Adipose tissue (tissue), 3 donors: ENCODE data around the gene KMT5C. TPM values are rescaled to one million over a fixed set of nuclear protein-coding genes. Genes with fewer than 3 reads are reported as not detected.

ENCODE experiments used
- H3K27ac ChIP-seq: one replicate; pipeline ENCODE4 v1.5.1; 2013; ENCODE audit warnings: low read depth, low read length
- WGBS, 3 donors: extraction: QIAGEN DNeasy Blood & Tissue Kit; methylation state at CpG; one replicate each; pipeline ENCODE4 v1.1.7; 2013; 5-methylcytosine and 5-hydroxymethylcytosine counted together
- polyA plus RNA-seq, 3 donors: library from polyadenylated mRNA; stranded (reverse); fragments of 200-250 nt; gene quantifications; one replicate each; pipeline ENCODE4 v1.2.3, GENCODE V29; 2013
- donor health status: healthy with polysubstance abuse.
- donor health status: Bipolar disorder and iron deficiency.
- donor health status: healthy.

KMT5C gene
- polyA plus RNA-seq, 3 donors: 5.2 to 6.6 (median 6.5) TPM

GRCh38 chr19:55391191-55391670 is 51.6 kb downstream of the KMT5C start:
- no peak overlapping the region for H3K27ac ChIP-seq
- WGBS, 3 donors: 74 to 88% (median 76%) methylated on average over 12 of the region's 12 CpGs

- 81 to 87% (median 84%) methylated on average over 18 of the region's 18 CpGs for WGBS, 3 donors
- H3K27ac ChIP-seq: no peak overlapping the region
Observed at GRCh38 chr19:55391702-55392615, 52.3 kb downstream of the KMT5C start.

- WGBS, 3 donors: 69 to 79% (median 73%) methylated on average over 18 of the region's 18 CpGs
Observed at GRCh38 chr19:55392820-55393761, 53.4 kb downstream of the KMT5C start.

More at GRCh38 chr19:55392820-55393761, 53.4 kb downstream of the KMT5C start:
- no peak overlapping the region for H3K27ac ChIP-seq

Other genes with a start within 250 kb of the KMT5C start
- gene PPP1R12C, start 222.2 kb upstream of the KMT5C start, polyA plus RNA-seq: 100 to 1,000 TPM in 2 of 3 donors, 10 to 100 TPM in 1; 61.3 to 158 (median 123) TPM
- gene TNNT1, start 190.7 kb upstream of the KMT5C start, polyA plus RNA-seq: 10 to 100 TPM in 1 of 3 donors, 1 to 10 TPM in 1, under 1 TPM in 1; 0.90 to 16.5 (median 1.4) TPM
- gene TNNI3, start 182.1 kb upstream of the KMT5C start, polyA plus RNA-seq: 10 to 100 TPM in 1 of 3 donors, 1 to 10 TPM in 1, under 1 TPM in 1; 0.21 to 30.8 (median 1.1) TPM
- 1 to 10 TPM in 1 of 3 donors, under 1 TPM in 1, not detected in 1; 0.10 to 2.5 TPM for gene DNAAF3, start 173.3 kb upstream of the KMT5C start, polyA plus RNA-seq
- 1 to 10 TPM in 1 of 3 donors, under 1 TPM in 2; 0.27 to 1.8 (median 0.90) TPM for gene SYT5, start 159.6 kb upstream of the KMT5C start, polyA plus RNA-seq
- gene PTPRH, start 130.4 kb upstream of the KMT5C start, polyA plus RNA-seq: 1 to 10 TPM; 3.0 to 5.5 (median 3.4) TPM
- 1 to 10 TPM; 2.1 to 4.0 (median 2.3) TPM for gene TMEM86B, start 111.1 kb upstream of the KMT5C start, polyA plus RNA-seq
- 10 to 100 TPM; 12.9 to 31.3 (median 27.6) TPM for gene PPP6R1, start 80.9 kb upstream of the KMT5C start, polyA plus RNA-seq
- gene HSPBP1, start 59.8 kb upstream of the KMT5C start, polyA plus RNA-seq: 10 to 100 TPM; 21.9 to 39.9 (median 35.0) TPM
- gene BRSK1, start 55.9 kb upstream of the KMT5C start, polyA plus RNA-seq: 1 to 10 TPM in 1 of 3 donors, under 1 TPM in 2; 0.36 to 1.0 (median 0.79) TPM
- 1 to 10 TPM in 2 of 3 donors, under 1 TPM in 1; 0.74 to 4.0 (median 2.4) TPM for gene TMEM150B, start 14.5 kb upstream of the KMT5C start, polyA plus RNA-seq
- under 1 TPM in 2 of 3 donors, not detected in 1; 0.03 to 0.06 TPM for gene COX6B2, start 14.8 kb downstream of the KMT5C start, polyA plus RNA-seq
- gene GARIN5B, start 23.4 kb downstream of the KMT5C start, polyA plus RNA-seq: not detected
- 1 to 10 TPM in 1 of 3 donors, under 1 TPM in 1, not detected in 1; 0.28 to 1.7 TPM for gene IL11, start 30.6 kb downstream of the KMT5C start, polyA plus RNA-seq
- gene TMEM190, start 37.0 kb downstream of the KMT5C start, polyA plus RNA-seq: not detected
- gene TMEM238, start 44.4 kb downstream of the KMT5C start, polyA plus RNA-seq: under 1 TPM in 2 of 3 donors, not detected in 1; 0.16 to 0.90 TPM
- gene RPL28, start 46.1 kb downstream of the KMT5C start, polyA plus RNA-seq: 1,000 to 10,000 TPM in 2 of 3 donors, 100 to 1,000 TPM in 1; 888 to 2,238 (median 2,131) TPM
- 1 to 10 TPM; 2.9 to 9.3 (median 7.4) TPM for gene UBE2S, start 67.9 kb downstream of the KMT5C start, polyA plus RNA-seq
- gene SHISA7, start 103.4 kb downstream of the KMT5C start, polyA plus RNA-seq: under 1 TPM in 2 of 3 donors, not detected in 1; 0.07 to 0.11 TPM
- 100 to 1,000 TPM in 1 of 3 donors, 10 to 100 TPM in 2; 57.7 to 135 (median 79.6) TPM for gene ISOC2, start 121.8 kb downstream of the KMT5C start, polyA plus RNA-seq
- not detected for gene C19orf85, start 124.9 kb downstream of the KMT5C start, polyA plus RNA-seq
- 1 to 10 TPM; 1.9 to 5.6 (median 4.0) TPM for gene ZNF628, start 136.7 kb downstream of the KMT5C start, polyA plus RNA-seq
- 10 to 100 TPM in 1 of 3 donors, 1 to 10 TPM in 2; 4.4 to 10.2 (median 7.7) TPM for gene NAT14, start 145.3 kb downstream of the KMT5C start, polyA plus RNA-seq
- 1 to 10 TPM in 2 of 3 donors, under 1 TPM in 1; 0.28 to 9.4 (median 3.9) TPM for gene SSC5D, start 148.6 kb downstream of the KMT5C start, polyA plus RNA-seq
- gene SBK2, start 197.3 kb downstream of the KMT5C start, polyA plus RNA-seq: under 1 TPM in 2 of 3 donors, not detected in 1; 0.12 to 0.90 TPM
- 1 to 10 TPM in 2 of 3 donors, under 1 TPM in 1; 0.29 to 1.6 (median 1.2) TPM for gene SBK3, start 205.7 kb downstream of the KMT5C start, polyA plus RNA-seq
- gene ZNF579, start 241.0 kb downstream of the KMT5C start, polyA plus RNA-seq: 1 to 10 TPM; 3.7 to 7.8 (median 7.2) TPM